AG09309 (cell line): ENCODE measurements around the gene SNAPC2.

ENCODE experiments used
- DNase-seq: peaks from one replicate; pipeline ENCODE4 v3.0.0-alpha.2; 2010; ENCODE audit warnings: low read depth
- H3K4me3 ChIP-seq: 2 replicates; pipeline ENCODE4 v1.5.1; 2011; ENCODE audit warnings: mild to moderate bottlenecking, low read depth, low read length, moderate library complexity; ENCODE audit not compliant: control insufficient read depth
- CTCF ChIP-seq: IDR thresholded peaks from 2 replicates; pipeline ENCODE4 v1.5.1; 2011; ENCODE audit warnings: mild to moderate bottlenecking, low read depth, low read length, inconsistent platforms; ENCODE audit not compliant: insufficient read depth, control insufficient read depth; ENCODE audit errors: missing control alignments

The SNAPC2 gene

GRCh38 chr19:7918615-7919421, 1.3 kb upstream of the SNAPC2 start:
- H3K4me3 ChIP-seq: no peak overlapping the region
- TF ChIP-seq CTCF: no peak
- no peak for DNase-seq

GRCh38 chr19:7920519-7921301, 572 bp downstream of the SNAPC2 start:
- H3K4me3 ChIP-seq: peak overlapping the region; percentile 51
- peak; percentile 86 for DNase-seq
- no peak for TF ChIP-seq CTCF

GRCh38 chr19:7921302-7921966, 1.3 kb downstream of the SNAPC2 start:
- no peak for TF ChIP-seq CTCF
- H3K4me3 ChIP-seq: peak overlapping the region; percentile 51
- DNase-seq: no peak

GRCh38 chr19:7921967-7922835, 2.1 kb downstream of the SNAPC2 start:
- peak overlapping the region; percentile 51; the same call in 1 of the 2 replicates for H3K4me3 ChIP-seq
- no peak for DNase-seq
- no peak for TF ChIP-seq CTCF

- no peak for TF ChIP-seq CTCF
- no peak for DNase-seq
Measured at GRCh38 chr19:7922836-7923195, 2.7 kb downstream of the SNAPC2 start.

More at GRCh38 chr19:7922836-7923195, 2.7 kb downstream of the SNAPC2 start:
- H3K4me3 ChIP-seq: no peak overlapping the region
